Endothelial cell of umbilical vein (primary cell): Measurements from ENCODE around the gene NYAP2.

Experiments
- CTCF ChIP-seq, 2 donors: IDR thresholded peaks; 1 replicate in 1 of 2; 2 replicates in 1 of 2; pipeline ENCODE4 v1.5.1; 2011; ENCODE audit warnings: low read length in 2 of 2, mild to moderate bottlenecking in 2 of 2, moderate library complexity in 2 of 2, control low read depth in 1 of 2, inconsistent platforms in 1 of 2, low read depth in 1 of 2; ENCODE audit not compliant: insufficient read depth in 1 of 2; ENCODE audit errors: extremely low read depth in 1 of 2
- POLR2A ChIP-seq: IDR thresholded peaks from 2 replicates; pipeline ENCODE4 v1.6.1; 2012; ENCODE audit warnings: low read depth, mild to moderate bottlenecking, control low read depth, low read length
- POLR2AphosphoS5 ChIP-seq: IDR thresholded peaks from 2 replicates; pipeline ENCODE4 v1.6.1; 2012; ENCODE audit warnings: low read depth, mild to moderate bottlenecking, control low read depth, low read length, moderate library complexity; ENCODE audit not compliant: insufficient read depth

- no peak for TF ChIP-seq CTCF (IDR thresholded peaks at IDR 0.05; ENCODE audit: extremely low read depth in 1 of 2, insufficient read depth in 1 of 2, low read depth in 1 of 2, low read length in 2 of 2)
- TF ChIP-seq POLR2A, result no peak
- no peak for TF ChIP-seq POLR2AphosphoS5
Measured at GRCh38 chr2:225608136-225608535, 208.6 kb downstream of the NYAP2 start.
